ENCODE measurements around the gene RASGRP1. TPM values are rescaled to one million over a fixed set of nuclear protein-coding genes. Genes with fewer than 3 reads are reported as not detected.

RASGRP1 gene
- polyA plus RNA-seq, 1 donor (not counting 4 experiments of a cell fraction or from before 2014, with no cell fraction given): 0.28 TPM

DNA sequence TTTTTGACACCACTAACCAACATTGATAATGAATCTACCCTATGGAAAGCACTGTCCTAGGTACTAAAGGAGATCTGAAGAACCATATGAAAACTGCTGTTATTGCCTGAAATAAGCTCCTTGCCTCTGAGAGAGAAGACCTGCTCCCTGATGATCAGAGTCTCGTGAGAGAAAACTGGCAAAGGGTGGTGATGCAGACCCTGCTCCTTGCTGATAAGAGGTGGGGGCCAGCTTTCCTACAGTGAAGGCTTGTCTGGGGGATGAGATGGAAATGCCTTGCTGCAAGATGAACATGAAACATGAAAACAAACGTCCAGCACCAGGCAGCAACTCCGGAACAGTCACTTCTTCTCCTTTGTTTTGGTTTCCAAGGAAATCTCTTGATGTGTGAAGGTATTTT is 31.9 kb downstream of the RASGRP1 start:
- FAIRE-seq: no peak
- Histone ChIP-seq H3K9me3 (ENCODE audit: control insufficient read depth, low read depth, low read length) (no peaks in the 10 kb centered on the region), H2AFZ (ENCODE audit: control insufficient read depth, low read length) (no peak overlapping the region), H3K9me1 (ENCODE audit: control insufficient read depth, extremely low read depth, insufficient read depth, low read length) (no peaks in the 10 kb centered on the region), H3K36me3 (ENCODE audit: control insufficient read depth in 2 of 2, extremely low read depth in 1 of 2, insufficient read depth in 2 of 2, low read length in 2 of 2) (no peaks in the 10 kb centered on the region), H3K9ac (ENCODE audit: control insufficient read depth, extremely low read depth, insufficient read depth, low read length) (no peak overlapping the region), H3K4me1 (ENCODE audit: control insufficient read depth, extremely low read depth, insufficient read depth, low read length) (peaks cover 10% of the 10 kb centered on the region), H3K4me2 (ENCODE audit: control insufficient read depth, extremely low read depth, insufficient read depth, low read depth, low read length) (no peak overlapping the region), H3K27ac (ENCODE audit: control insufficient read depth, insufficient read depth, low read length) (no peak overlapping the region), H4K20me1 (ENCODE audit: control insufficient read depth, extremely low read depth, insufficient read depth, low read length) (no peaks in the 10 kb centered on the region), H3K27me3 (ENCODE audit: control insufficient read depth, extremely low read depth, insufficient read depth, low read length) (no peaks in the 10 kb centered on the region), H3K79me2 (ENCODE audit: control insufficient read depth, insufficient read depth, low read length) (no peaks in the 10 kb centered on the region), H3K4me3 (ENCODE audit: control insufficient read depth in 2 of 3, extremely low read depth in 1 of 3, insufficient read depth in 2 of 3, low read depth in 1 of 3, low read length in 3 of 3) (no peak overlapping the region)
- no peak for DNase-seq (ENCODE audit: low read depth, low spot score)
- TF ChIP-seq, protein P1, sequence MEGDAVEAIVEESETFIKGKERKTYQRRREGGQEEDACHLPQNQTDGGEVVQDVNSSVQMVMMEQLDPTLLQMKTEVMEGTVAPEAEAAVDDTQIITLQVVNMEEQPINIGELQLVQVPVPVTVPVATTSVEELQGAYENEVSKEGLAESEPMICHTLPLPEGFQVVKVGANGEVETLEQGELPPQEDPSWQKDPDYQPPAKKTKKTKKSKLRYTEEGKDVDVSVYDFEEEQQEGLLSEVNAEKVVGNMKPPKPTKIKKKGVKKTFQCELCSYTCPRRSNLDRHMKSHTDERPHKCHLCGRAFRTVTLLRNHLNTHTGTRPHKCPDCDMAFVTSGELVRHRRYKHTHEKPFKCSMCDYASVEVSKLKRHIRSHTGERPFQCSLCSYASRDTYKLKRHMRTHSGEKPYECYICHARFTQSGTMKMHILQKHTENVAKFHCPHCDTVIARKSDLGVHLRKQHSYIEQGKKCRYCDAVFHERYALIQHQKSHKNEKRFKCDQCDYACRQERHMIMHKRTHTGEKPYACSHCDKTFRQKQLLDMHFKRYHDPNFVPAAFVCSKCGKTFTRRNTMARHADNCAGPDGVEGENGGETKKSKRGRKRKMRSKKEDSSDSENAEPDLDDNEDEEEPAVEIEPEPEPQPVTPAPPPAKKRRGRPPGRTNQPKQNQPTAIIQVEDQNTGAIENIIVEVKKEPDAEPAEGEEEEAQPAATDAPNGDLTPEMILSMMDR (optimal IDR thresholded peaks at IDR 0.05 in 1 of 3, IDR thresholded peaks at IDR 0.05 in 1 of 3, conservative IDR thresholded peaks at IDR 0.05 in 1 of 3; ENCODE audit: extremely low read depth in 1 of 3, insufficient read depth in 2 of 3, low read length in 3 of 3): no peak
- TF ChIP-seq EZH2 (IDR thresholded peaks at IDR 0.05; ENCODE audit: low read length): no peak
- dilution Hi-C loops (cut with MboI; ENCODE audit: extremely low pct_ligation_motif_present, low sequenced_read_pairs): no loop called here

DNA sequence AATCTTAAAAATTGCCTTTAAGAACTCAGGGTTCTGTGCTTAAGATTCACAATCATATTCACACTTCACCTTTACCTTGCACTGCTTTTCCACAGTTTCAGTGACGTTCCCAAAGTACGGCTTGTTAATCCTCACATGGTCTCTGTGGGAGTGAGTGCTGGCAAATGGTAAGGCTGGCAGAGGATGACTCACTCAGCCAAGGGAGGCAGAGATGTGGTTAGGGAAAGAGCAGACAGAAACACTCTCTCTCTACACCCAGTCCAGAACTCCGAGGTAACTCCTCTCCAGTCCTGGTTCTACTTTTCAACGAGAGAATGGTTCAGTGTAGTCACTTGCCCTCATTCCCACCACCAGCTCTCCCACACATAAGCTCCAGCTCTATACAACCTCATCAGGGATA is 33.1 kb downstream of the RASGRP1 start:
- peak overlapping the region; percentile 22 for H3K27ac ChIP-seq (ENCODE audit: control insufficient read depth, insufficient read depth, low read length)
- dilution Hi-C loops (cut with MboI; ENCODE audit: extremely low pct_ligation_motif_present, low sequenced_read_pairs): no loop called here
- no peak for TF ChIP-seq EZH2 (IDR thresholded peaks at IDR 0.05; ENCODE audit: low read length)
- TF ChIP-seq, protein P1 (optimal IDR thresholded peaks at IDR 0.05 in 1 of 3, IDR thresholded peaks at IDR 0.05 in 1 of 3, conservative IDR thresholded peaks at IDR 0.05 in 1 of 3; ENCODE audit: extremely low read depth in 1 of 3, insufficient read depth in 2 of 3, low read length in 3 of 3): no peak
- no peak overlapping the region for H3K9ac ChIP-seq (ENCODE audit: control insufficient read depth, extremely low read depth, insufficient read depth, low read length)
- peaks cover 3% of the 10 kb centered on the region for H3K27me3 ChIP-seq (ENCODE audit: control insufficient read depth, extremely low read depth, insufficient read depth, low read length)
- H2AFZ ChIP-seq (ENCODE audit: control insufficient read depth, low read length): peak overlapping the region; percentile 96
- peak; percentile 86 for FAIRE-seq
- no peaks in the 10 kb centered on the region for H3K9me3 ChIP-seq (ENCODE audit: control insufficient read depth, low read depth, low read length)
- H3K79me2 ChIP-seq (ENCODE audit: control insufficient read depth, insufficient read depth, low read length): no peaks in the 10 kb centered on the region
- H3K4me3 ChIP-seq (ENCODE audit: control insufficient read depth in 2 of 3, extremely low read depth in 1 of 3, insufficient read depth in 2 of 3, low read depth in 1 of 3, low read length in 3 of 3): peak overlapping the region in 1 of 3 experiments; percentile 58
- no peaks in the 10 kb centered on the region for H3K9me1 ChIP-seq (ENCODE audit: control insufficient read depth, extremely low read depth, insufficient read depth, low read length)
- H3K36me3 ChIP-seq (ENCODE audit: control insufficient read depth in 2 of 2, extremely low read depth in 1 of 2, insufficient read depth in 2 of 2, low read length in 2 of 2): no peaks in the 10 kb centered on the region
- no peak for DNase-seq (ENCODE audit: low read depth, low spot score)
- H3K4me1 ChIP-seq (ENCODE audit: control insufficient read depth, extremely low read depth, insufficient read depth, low read length): peaks cover 10% of the 10 kb centered on the region
- no peaks in the 10 kb centered on the region for H4K20me1 ChIP-seq (ENCODE audit: control insufficient read depth, extremely low read depth, insufficient read depth, low read length)
- peak overlapping the region; percentile 89 for H3K4me2 ChIP-seq (ENCODE audit: control insufficient read depth, extremely low read depth, insufficient read depth, low read depth, low read length)

Data from keratinocyte (primary cell).